HuH-7 (cell line): ENCODE measurements around the gene REXO4.

Experiments used
- DNase-seq: peaks from one replicate; pipeline ENCODE4 v3.0.0; 2011; ENCODE audit warnings: low spot score

Gene REXO4

GRCh38 chr9:133449760-133450159 lies 31.9 kb upstream of the REXO4 start:
- no peak for DNase-seq

GRCh38 chr9:133448487-133448972 lies 30.7 kb upstream of the REXO4 start:
- DNase-seq = no peak

GRCh38 chr9:133445293-133445969 lies 27.6 kb upstream of the REXO4 start:
- DNase-seq = no peak

DNA sequence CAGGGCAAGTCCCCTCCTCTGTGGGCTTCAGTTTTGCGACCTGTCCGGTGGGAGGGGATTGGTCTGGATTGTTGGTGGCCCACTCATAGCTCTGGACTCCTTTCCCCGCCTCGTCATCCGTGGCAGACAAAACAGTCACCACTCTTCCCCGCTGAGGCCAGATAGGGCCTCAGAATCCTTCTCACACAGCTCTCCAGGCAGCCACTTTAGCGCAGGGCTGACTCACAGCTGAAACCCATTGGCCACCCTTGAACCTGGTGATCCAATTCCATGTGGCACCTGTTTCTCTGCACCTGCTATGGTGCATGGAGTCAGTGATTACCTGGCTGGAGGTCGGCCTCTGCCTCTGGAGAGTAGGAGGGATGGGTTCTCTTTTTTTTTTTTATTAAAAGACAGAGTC lies 26.2 kb upstream of the REXO4 start:
- DNase-seq = no peak

GRCh38 chr9:133443248-133443647 lies 25.4 kb upstream of the REXO4 start:
- no peak for DNase-seq

- no peak for DNase-seq
Measured at GRCh38 chr9:133441571-133441970, 23.8 kb upstream of the REXO4 start.

GRCh38 chr9:133440874-133441273 lies 23.1 kb upstream of the REXO4 start:
- DNase-seq = no peak

DNA sequence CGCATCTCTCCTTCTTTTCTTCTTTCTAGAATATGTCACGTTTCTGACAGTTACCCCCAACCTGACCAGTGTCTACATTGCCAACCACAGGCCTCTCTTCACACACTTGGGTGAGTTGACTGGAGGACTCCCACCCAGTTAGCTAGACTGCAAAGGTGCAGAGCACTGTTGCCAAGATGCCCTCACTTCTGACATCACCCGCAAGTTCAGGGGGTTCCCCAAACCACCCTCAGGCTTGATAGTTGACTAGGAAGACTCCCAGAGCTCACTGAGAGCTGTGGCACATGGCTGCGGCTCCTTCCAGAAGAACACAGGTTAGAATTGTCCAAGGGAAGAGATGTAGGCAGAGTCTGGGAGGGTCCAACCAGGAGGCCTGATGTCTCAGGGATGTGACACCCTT lies 21.5 kb upstream of the REXO4 start:
- no peak for DNase-seq

DNA sequence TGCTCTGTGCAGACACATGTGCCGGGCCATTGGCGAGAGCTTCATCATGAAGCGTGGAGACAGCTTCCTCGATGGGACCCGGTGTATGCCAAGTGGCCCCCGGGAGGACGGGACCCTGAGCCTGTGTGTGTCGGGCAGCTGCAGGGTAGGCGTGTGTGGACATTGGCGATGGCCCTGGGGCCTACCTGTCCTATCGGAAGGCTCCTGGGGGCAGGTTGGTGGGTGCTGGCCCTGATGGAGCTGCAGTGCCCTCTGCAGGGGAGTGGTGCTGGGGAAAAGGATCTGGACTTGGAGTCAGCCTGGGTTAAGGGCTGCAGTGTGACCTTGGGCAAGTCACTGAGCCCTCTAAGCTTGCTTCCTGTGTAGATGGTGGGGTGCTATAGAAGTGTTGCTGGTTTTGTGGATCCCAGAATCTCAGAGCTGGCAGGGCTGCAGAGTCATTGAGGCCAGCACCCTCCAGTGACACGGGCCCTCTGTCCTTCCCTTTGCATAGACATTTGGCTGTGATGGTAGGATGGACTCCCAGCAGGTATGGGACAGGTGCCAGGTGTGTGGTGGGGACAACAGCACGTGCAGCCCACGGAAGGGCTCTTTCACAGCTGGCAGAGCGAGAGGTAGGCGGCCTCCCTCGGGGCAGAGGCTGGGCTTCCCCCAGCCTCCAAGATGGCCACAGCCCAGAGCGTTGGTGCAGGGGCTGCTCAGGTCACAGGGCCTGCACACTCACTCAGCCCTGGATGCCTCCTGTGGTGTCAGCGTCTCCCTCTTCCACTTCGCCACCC lies 20.1 kb upstream of the REXO4 start:
- peak; percentile 79 for DNase-seq

GRCh38 chr9:133436681-133437080 lies 18.9 kb upstream of the REXO4 start:
- no peak for DNase-seq

GRCh38 chr9:133433351-133433843 lies 15.6 kb upstream of the REXO4 start:
- no peak for DNase-seq

DNA sequence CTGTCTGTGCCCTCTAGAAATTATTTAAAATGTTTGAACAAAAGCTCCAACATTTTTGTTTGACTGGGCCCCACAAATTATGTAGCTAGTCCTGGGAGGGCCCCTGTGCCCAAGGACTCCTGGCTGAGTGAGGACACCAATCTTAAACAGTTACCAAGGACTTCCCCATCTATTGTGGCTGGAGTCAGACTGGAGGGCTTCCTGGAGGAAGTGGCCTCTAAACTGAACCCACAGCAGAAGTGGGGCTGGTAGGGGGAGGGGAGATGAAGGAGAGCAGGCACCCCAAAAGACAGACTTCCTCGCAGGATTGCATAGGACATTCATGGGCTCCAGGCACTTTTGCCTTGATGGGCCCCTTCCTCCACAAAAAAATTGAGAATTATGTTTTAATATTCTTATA lies 12.4 kb upstream of the REXO4 start:
- no peak for DNase-seq

DNA sequence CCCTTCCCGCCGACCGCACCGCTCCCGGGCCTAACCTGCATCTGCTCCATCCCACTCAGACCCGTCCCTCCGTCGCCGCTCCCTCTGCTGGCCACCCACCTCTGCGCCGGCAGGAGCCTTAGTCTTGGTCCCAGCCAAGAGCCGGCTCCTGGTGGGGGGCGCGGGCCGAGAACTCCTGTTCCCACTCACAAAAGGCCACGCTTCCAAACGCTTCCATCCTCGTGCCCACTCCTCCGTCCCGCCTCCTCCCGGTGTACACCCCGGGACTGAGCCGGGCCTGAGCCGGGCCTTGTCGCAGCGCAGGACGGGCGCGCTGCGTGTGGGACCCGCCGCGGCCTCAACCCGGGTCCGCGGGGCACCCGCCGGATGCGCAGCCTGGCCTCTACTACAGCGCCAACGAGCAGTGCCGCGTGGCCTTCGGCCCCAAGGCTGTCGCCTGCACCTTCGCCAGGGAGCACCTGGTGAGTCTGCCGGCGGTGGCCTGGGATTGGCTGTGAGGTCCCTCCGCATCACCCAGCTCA lies 11.9 kb upstream of the REXO4 start:
- DNase-seq = peak; percentile 99

DNA sequence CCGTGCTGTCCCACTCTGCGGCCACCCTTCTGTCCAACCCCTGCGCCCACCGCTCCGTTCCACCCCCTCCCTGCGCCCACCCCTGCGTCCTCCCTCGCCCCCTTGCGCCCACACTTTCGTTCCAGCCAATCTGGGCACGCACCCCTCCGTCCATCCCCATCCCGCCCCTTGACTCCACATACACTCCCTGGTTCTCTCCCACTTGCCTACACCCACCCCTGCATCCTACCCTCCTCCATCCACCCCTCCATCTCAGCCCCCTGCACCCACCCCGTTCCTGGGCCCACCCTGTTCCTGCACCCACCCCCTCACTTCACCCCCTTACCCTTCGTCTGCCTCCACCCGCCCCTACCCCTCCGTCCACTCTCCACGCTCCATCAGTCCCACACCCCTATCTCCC lies 11.4 kb upstream of the REXO4 start:
- DNase-seq = no peak

DNA sequence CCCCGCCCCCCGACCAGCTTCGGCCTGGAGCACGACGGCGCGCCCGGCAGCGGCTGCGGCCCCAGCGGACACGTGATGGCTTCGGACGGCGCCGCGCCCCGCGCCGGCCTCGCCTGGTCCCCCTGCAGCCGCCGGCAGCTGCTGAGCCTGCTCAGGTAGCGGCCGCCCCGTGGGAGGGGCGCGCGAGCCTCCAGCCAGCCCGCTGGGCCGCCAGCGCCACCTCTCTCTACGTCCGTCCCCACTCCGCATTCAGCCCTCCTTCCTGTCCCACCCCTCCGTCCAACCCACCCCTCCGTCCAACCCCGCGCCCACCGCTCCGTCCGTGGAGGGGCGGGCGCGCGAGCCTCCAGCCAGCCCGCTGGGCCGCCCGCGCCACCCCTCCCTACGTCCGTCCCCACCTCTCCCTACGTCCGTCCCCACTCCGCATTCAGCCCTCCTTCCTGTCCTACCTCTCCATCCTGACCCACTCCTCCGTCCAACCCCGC lies 10.8 kb upstream of the REXO4 start:
- peak; percentile 85 for DNase-seq

DNA sequence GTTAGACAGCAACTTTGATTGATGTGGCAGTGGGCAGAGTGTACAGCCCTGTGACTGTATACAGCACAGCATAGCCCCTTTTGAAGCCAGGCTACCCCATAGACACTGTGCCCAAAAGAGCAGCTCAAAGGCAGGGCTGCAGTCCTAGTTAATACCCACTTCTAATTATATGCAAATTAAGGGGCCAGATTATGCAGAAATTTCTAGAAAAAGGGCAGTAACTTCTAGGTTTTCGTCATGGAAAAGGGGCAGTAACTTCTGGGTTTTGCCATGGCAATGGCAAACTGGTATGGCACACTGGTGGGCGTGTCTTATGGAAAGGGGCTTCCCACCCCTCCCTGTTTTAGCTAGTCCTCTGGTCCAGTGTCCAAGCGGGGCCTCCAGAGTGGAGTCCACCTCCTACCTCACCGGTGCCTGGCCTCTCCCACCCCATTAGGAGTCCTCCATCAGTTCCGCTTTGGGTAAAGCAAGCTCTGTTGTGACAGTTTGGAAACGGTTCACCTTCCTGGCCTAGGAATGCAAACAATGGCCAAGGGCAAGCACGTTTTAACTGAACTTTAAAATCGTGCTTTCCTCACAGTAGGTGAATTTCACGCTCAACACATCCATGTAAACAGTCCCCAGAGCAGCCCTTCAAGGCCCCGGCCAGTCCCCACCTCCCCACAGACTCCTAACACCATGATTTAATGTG lies 10.0 kb upstream of the REXO4 start:
- no peak for DNase-seq

DNA sequence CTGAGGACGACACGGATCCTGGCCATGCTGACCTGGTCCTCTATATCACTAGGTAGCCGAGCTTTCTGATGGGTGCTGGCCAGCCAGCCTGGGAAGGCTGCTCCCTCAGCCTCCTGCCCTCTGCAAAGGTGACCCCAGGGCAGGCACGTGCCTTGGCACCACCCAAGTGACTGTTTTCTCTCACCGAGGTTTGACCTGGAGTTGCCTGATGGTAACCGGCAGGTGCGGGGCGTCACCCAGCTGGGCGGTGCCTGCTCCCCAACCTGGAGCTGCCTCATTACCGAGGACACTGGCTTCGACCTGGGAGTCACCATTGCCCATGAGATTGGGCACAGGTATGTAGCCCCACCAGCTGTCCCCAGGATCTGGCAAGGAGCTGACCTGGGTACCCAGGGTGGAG lies 8.2 kb upstream of the REXO4 start:
- DNase-seq = no peak

DNA sequence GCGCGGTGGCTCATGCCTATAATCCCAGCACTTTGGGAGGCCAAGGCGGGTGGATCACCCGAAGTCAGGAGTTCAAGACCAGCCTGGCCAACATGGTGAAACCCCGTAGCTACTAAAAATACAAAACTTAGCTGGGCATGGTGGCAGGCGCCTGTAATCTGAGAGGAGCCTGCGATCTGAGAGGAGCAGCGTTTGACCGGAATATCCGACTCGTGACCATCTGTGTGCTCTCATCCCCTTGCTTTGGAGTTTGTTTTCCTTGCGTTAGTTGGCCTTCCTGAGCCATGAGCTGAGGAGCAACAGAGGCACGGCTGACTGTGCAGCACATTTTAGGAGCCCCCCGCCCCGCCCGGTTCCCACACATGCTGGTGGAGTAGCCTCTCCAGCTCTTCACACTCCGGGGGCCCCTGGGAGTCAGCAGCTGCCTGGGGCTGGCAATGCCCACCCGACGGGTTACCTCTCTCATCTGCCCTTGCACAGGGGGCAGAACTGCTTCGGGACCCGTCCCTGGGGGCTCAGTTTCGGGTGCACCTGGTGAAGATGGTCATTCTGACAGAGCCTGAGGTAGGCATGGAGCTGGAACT lies 7.3 kb upstream of the REXO4 start:
- no peak for DNase-seq

DNA sequence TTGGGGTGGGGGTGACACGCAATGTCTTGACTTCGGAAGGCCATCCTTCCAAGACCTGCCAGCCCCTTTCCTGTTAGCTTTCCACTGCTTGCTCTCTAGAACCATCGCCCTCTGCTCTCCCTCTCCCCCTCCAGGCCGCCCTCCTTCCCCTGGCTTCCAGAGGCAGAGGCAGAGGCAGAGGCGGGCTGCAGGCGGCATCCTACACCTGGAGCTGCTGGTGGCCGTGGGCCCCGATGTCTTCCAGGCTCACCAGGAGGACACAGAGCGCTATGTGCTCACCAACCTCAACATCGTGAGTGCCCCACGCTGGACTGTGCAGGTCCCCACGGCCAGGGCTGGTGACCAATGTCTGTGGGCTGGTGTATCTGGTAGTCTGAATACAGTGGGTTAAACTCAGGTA lies 6.4 kb upstream of the REXO4 start:
- no peak for DNase-seq

DNA sequence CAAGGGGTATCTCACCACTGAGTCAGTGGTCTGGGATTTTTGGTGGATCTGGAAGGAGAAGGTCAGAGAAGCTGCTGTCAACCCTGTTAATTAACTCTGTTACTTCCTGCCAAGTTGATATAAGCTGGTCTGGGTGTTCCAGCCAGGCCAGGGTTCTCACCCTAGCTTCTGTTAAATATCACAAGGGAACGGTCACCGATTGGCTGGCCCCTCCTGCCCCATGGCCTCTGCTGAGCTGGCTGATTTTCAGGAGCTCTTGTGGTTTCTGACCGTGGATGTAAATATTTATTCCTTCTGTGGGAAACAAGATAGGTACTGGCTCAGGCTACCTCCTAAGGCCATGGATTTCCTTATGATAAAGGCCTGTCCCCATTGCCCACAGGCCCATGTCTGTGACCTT lies 5.4 kb upstream of the REXO4 start:
- DNase-seq = no peak

DNA sequence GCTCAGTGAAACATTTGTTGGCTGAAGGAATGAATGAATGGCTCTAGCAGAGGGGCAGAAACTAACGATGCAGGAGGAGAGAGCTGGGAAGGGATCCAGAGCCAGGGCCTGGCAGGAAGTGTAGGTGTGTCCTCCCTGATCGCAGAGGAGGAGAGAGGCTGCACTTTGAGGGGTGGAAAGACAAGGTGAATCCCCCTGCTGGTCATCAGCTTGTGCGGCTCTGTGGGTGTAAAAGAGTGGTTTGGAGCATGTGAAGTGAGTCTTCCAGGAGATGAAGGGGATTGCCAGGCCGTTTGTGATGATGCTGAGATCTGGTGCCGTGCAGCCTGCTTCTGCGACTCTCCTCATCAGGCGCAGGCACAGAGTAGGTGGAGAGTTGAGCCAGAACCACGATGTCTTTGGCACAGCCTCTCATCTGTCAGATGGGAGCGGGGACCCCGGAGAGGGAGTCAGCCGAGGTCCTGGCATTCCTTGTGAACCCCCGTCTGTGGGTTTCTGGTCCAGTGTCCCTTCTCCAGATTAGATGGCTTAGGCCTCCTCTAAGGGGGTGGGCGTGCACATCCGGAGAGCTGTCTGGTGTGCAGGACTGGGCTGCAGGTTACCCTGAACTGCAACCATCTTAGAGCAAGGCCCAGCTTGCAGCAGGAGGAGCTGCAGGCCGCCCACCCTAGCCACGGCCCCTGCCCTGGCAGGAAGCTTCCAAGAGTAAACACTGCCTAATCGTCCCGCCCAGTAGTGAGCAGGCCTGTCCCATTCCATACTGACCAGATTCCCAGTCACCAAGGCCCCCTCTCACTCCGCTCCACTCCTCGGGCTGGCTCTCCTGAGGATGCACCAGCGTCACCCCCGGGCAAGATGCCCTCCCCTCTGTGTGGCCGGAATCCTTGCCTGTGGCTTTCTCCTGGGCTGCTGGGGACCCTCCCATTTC lies 4.1 kb upstream of the REXO4 start, which contains the start of gene ADAMTS13:
TSS of gene ADAMTS13 (plus strand) at position 753 of the 928 bp plus-strand sequence. CDS start at position 830, 77 bp downstream.
- no peak for DNase-seq
